BLaER1 (cell line): Measurements from ENCODE around the gene CREBBP.
"Not testable (repeated sequence)": the region's sequence is repeated elsewhere in the genome, so short reads cannot be mapped to it uniquely, and the experiment has no call there.

Experiments used
- H3K27ac ChIP-seq: shearing (Covaris generic); formaldehyde crosslinking; 2 replicates; pipeline ENCODE4 v1.8.1; 2022
- H3K27me3 ChIP-seq: shearing (Covaris generic); formaldehyde crosslinking; 2 replicates; pipeline ENCODE4 v1.8.1; 2022
- H3K36me3 ChIP-seq: shearing (Covaris generic); formaldehyde crosslinking; 2 replicates; pipeline ENCODE4 v1.8.1; 2022
- H3K4me1 ChIP-seq: shearing (Covaris generic); formaldehyde crosslinking; 2 replicates; pipeline ENCODE4 v1.8.1; 2022
- H3K4me2 ChIP-seq: shearing (Covaris generic); formaldehyde crosslinking; 2 replicates; pipeline ENCODE4 v1.8.1; 2022
- H3K4me3 ChIP-seq: shearing (Covaris generic); formaldehyde crosslinking; 2 replicates; pipeline ENCODE4 v1.8.1; 2022
- H3K9ac ChIP-seq: shearing (Covaris generic); formaldehyde crosslinking; 2 replicates; pipeline ENCODE4 v1.8.1; 2022
- H3K9me3 ChIP-seq: shearing (Covaris generic); formaldehyde crosslinking; 2 replicates; pipeline ENCODE4 v1.8.1; 2022
- H4K20me1 ChIP-seq: shearing (Covaris generic); formaldehyde crosslinking; 2 replicates; pipeline ENCODE4 v1.8.1; 2022
- Cebpa-rat ChIP-seq: shearing (Covaris generic); IDR thresholded peaks from 2 replicates; pipeline ENCODE4 v1.8.1; 2022

Gene CREBBP

GRCh38 chr16:3726021-3726687 lies 154.4 kb downstream of the CREBBP start:
- Histone ChIP-seq H3K9me3 (no peaks in the 10 kb centered on the region), H3K27ac (no peak overlapping the region), H3K36me3 (peaks cover 54% of the 10 kb centered on the region), H3K4me3 (no peak overlapping the region), H3K4me2 (no peak overlapping the region), H3K9ac (no peak overlapping the region), H4K20me1 (peaks cover 47% of the 10 kb centered on the region), H3K27me3 (0 out of 2 replicates have a peak, but pooled peaks cover 4% of the 10 kb centered on the region), H3K4me1 (no peaks in the 10 kb centered on the region)
- TF ChIP-seq Cebpa-rat = no peak

DNA sequence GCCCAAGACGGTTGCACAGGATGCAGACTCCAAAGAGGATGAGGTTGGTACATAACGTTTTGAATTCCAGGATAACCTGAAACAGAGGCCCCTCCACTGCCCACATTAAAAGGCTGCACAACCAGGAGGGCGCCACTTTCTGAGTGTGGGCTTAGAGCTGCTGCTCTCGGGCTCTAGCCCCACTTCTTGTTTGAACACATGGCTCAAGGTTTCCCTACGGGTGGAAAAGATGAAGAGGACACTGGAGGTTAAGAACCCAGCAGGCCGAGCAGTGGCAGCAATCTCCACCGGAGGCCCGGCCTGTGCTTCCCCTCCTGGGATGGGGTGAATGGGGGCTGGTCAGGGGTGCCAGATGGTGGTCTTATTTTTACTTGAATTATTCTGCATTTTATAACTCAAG lies 155.2 kb downstream of the CREBBP start:
- TF ChIP-seq Cebpa-rat = no peak
- Histone ChIP-seq H3K4me3 (no peak overlapping the region), H3K9me3 (no peaks in the 10 kb centered on the region), H3K27ac (no peak overlapping the region), H3K27me3 (0 out of 2 replicates have a peak, but pooled peaks cover 4% of the 10 kb centered on the region), H3K36me3 (peaks cover 45% of the 10 kb centered on the region), H4K20me1 (peaks cover 39% of the 10 kb centered on the region), H3K9ac (no peak overlapping the region), H3K4me1 (no peaks in the 10 kb centered on the region), H3K4me2 (no peak overlapping the region)

DNA sequence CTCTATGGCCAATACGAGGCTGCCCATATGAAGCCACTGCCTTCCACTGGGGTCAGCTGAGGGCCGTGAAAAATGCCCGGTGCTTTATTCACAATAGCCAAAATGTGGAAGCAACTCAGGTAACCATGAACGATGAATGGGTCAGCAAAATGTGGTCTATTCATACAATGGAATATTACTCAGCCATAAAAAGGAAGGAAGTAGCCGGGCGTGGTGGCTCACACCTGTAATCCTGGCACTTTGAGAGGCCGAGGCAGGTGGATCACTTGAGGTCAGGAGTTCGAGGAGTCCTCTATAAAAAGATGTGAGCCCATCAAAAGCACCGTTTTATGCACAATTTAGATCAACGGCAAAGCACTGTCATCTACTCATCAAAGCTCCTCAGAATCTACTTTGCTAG lies 158.0 kb downstream of the CREBBP start:
- TF ChIP-seq Cebpa-rat = no peak
- no peak overlapping the region for H3K4me2 ChIP-seq
- no peaks in the 10 kb centered on the region for H3K27me3 ChIP-seq
- H3K9ac ChIP-seq = no peak overlapping the region
- H3K9me3 ChIP-seq = no peaks in the 10 kb centered on the region
- H3K27ac ChIP-seq = no peak overlapping the region
- peaks cover 15% of the 10 kb centered on the region; the same call in 1 of the 2 replicates for H4K20me1 ChIP-seq
- H3K36me3 ChIP-seq = peaks cover 19% of the 10 kb centered on the region
- no peak overlapping the region for H3K4me3 ChIP-seq
- peaks cover 8% of the 10 kb centered on the region for H3K4me1 ChIP-seq

DNA sequence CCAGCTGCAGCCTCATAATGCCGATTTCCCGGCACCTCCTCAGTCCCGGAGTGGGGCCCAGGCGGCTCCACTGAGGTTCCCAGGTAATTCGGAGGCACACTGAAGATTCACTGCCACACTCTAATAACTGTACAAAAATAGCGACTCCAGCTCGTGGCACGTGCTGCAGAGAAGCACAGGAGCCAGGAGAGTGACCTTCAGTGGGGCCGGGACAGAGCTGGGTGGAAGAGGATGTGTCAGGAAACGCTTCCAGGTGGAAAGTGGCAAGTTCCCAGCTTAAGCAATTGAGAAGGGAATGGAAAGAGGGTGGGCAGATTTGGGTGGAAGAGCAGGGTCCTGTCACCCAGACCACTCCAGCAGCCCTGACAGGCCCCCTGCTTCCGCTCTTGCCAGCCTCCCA lies 160.1 kb downstream of the CREBBP start:
- peaks cover 22% of the 10 kb centered on the region for H3K4me1 ChIP-seq
- no peak overlapping the region for H3K4me3 ChIP-seq
- H3K9ac ChIP-seq = no peak overlapping the region
- peaks cover 9% of the 10 kb centered on the region; the same call in 1 of the 2 replicates for H4K20me1 ChIP-seq
- H3K9me3 ChIP-seq = no peaks in the 10 kb centered on the region
- no peak overlapping the region for H3K27ac ChIP-seq
- H3K27me3 ChIP-seq = no peaks in the 10 kb centered on the region
- H3K4me2 ChIP-seq = no peak overlapping the region
- peaks cover 4% of the 10 kb centered on the region; the same call in 1 of the 2 replicates for H3K36me3 ChIP-seq
- no peak for TF ChIP-seq Cebpa-rat

DNA sequence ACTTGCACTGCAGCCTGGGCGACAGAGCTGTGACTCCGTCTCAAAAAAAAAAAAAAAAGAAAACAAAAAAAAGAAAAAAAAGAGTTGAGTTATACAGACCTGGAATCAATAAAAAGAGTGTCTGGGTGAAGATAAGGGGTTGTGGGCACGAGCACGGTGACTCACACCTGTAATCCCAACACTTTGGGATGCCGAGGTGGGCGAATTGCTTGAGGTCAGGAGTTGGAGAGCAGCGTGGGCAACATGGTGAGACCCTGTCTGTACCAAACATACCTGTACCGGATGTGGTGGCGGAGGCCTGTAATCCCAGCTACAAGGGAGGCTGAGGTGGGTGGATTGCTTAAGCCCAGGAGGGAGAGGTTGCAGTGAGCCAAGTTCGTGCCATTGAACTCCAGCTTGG lies 161.9 kb downstream of the CREBBP start:
- H3K9me3 ChIP-seq = no peaks in the 10 kb centered on the region
- peaks cover 23% of the 10 kb centered on the region for H3K4me1 ChIP-seq
- H3K27ac ChIP-seq = no peak overlapping the region
- H3K27me3 ChIP-seq = no peaks in the 10 kb centered on the region
- no peak overlapping the region; the same call in 1 of the 2 replicates for H3K4me3 ChIP-seq
- H3K36me3 ChIP-seq = peaks cover 13% of the 10 kb centered on the region
- TF ChIP-seq Cebpa-rat = no peak
- H3K9ac ChIP-seq = no peak overlapping the region
- H3K4me2 ChIP-seq = peak overlapping the region; percentile 85
- peaks cover 23% of the 10 kb centered on the region for H4K20me1 ChIP-seq

DNA sequence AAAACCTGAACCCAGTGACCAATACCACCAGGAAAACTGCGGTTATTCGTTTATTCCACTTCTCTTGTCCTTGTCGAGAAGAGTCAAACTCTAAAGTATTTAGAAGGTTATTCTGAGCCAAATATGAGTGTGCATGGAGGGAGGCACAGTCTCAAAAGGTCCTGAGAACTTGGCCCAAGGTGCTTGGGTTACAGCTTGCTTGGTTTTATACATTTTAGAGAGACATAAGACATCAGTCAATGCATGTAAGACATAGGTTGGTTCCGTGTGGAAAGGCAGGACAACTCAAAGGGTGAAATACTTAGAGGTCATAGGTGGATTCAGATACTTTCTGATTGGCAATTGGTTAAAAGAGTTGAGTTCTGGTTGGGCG lies 162.5 kb downstream of the CREBBP start:
- peak overlapping the region; percentile 98 for H3K4me3 ChIP-seq
- peaks cover 20% of the 10 kb centered on the region for H3K36me3 ChIP-seq
- H3K4me1 ChIP-seq = peaks cover 23% of the 10 kb centered on the region
- peaks cover 30% of the 10 kb centered on the region for H4K20me1 ChIP-seq
- H3K9ac ChIP-seq = peak overlapping the region; percentile 96
- TF ChIP-seq Cebpa-rat = no peak
- H3K9me3 ChIP-seq = no peaks in the 10 kb centered on the region
- H3K4me2 ChIP-seq = peak overlapping the region; percentile 85
- no peaks in the 10 kb centered on the region for H3K27me3 ChIP-seq
- H3K27ac ChIP-seq = peak overlapping the region; percentile 95

- Histone ChIP-seq H3K9me3 (no peaks in the 10 kb centered on the region), H3K36me3 (peaks cover 25% of the 10 kb centered on the region), H3K27me3 (no peaks in the 10 kb centered on the region), H3K4me1 (peaks cover 23% of the 10 kb centered on the region), H4K20me1 (peaks cover 35% of the 10 kb centered on the region), H3K9ac (peak within 1 kb of the TSS; percentile 96), H3K4me3 (peak within 1 kb of the TSS; percentile 98), H3K27ac (peak within 1 kb of the TSS; percentile 95), H3K4me2 (peak within 1 kb of the TSS; percentile 85)
- TF ChIP-seq Cebpa-rat = no peak
These were observed 163.1 kb downstream of the CREBBP start, which contains the start of gene TRAP1 for GRCh38 chr16:3717235-3718018. TRAP1 (minus strand) TSS chr16:3717524; CDS start chr16:3717508, 16 bp downstream.

DNA sequence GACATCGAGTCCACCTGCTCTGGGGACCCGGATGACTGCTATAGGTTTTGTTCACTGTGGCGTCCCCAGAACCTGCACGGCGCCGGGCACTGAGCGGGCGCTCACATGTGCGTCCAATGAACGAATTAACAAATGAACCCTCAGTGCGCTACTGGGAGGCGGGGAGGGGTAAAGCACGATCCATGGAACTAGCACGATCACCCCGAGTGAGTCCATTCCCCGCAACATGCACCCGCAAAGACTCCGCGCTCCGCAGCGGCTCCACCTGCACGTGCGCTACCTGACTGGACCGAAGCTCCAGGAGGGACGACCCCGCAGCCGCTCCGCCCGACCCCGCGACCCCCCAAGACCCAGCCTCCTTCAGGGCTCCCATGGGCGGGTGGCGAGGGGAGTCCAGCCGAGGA lies 163.7 kb downstream of the CREBBP start:
- H3K27ac ChIP-seq = peak overlapping the region; percentile 95
- peak overlapping the region; percentile 85 for H3K4me2 ChIP-seq
- peaks cover 31% of the 10 kb centered on the region for H3K36me3 ChIP-seq
- peaks cover 41% of the 10 kb centered on the region for H4K20me1 ChIP-seq
- H3K9me3 ChIP-seq = no peaks in the 10 kb centered on the region
- no peak for TF ChIP-seq Cebpa-rat
- H3K9ac ChIP-seq = peak overlapping the region; percentile 96
- peaks cover 23% of the 10 kb centered on the region for H3K4me1 ChIP-seq
- H3K27me3 ChIP-seq = no peaks in the 10 kb centered on the region
- H3K4me3 ChIP-seq = peak overlapping the region; percentile 98

- Histone ChIP-seq H4K20me1 (peaks cover 55% of the 10 kb centered on the region), H3K9ac (0 out of 2 replicates have a peak overlapping the region, but pooled peaks have one; percentile 32), H3K9me3 (no peaks in the 10 kb centered on the region), H3K4me3 (no peak overlapping the region), H3K27ac (no peak overlapping the region), H3K4me2 (peak overlapping the region; percentile 85; the same call in 1 of the 2 replicates), H3K4me1 (peaks cover 23% of the 10 kb centered on the region), H3K36me3 (peaks cover 36% of the 10 kb centered on the region), H3K27me3 (no peaks in the 10 kb centered on the region)
- no peak for TF ChIP-seq Cebpa-rat
These were observed 165.1 kb downstream of the CREBBP start for GRCh38 chr16:3715430-3715829.

DNA sequence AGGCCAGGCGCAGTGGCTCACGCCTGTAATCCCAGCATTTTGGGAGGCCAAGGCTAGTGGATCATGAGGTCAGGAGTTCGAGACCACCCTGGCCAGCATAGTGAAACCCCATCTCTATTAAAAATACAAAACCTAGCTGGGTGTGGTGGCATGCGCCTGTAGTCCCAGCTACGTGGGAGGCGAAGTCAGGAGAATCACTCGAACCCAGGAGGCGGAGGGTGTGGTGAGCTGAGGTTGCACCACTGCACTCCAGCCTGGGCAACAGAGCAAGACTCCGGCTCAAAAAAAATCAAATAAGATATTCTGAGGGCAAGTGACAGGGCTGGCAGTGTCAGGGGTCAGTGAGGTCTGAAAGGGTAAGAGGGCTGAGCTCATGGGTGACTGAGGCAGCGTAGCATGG lies 166.1 kb downstream of the CREBBP start:
- not testable (repeated sequence) for H3K4me3 ChIP-seq, H3K4me2 ChIP-seq, H3K27ac ChIP-seq, H3K27me3 ChIP-seq, H3K9me3 ChIP-seq, H3K9ac ChIP-seq
- H3K4me1 ChIP-seq = peaks cover 23% of the 10 kb centered on the region
- H3K36me3 ChIP-seq = peaks cover 47% of the 10 kb centered on the region
- peaks cover 66% of the 10 kb centered on the region for H4K20me1 ChIP-seq
